A549 (cell line): ENCODE results near the gene HSD3B2.

Source experiments
- CEBPB ChIP-seq, 2 experiments: fragments of >200 bp in 1 of 2; sonication (Bioruptor Twin) in 1 of 2; formaldehyde crosslinking in 1 of 2; IDR thresholded peaks; 2 replicates each; pipeline ENCODE4 v1.6.1; 2012 to 2016
- EP300 ChIP-seq, 2 experiments: fragments of >200 bp; sonication (Bioruptor Twin); formaldehyde crosslinking; IDR thresholded peaks; 2 replicates in 1 of 2; 3 replicates in 1 of 2; pipeline ENCODE4 v1.6.1; 2016 to 2017
- HDAC2 ChIP-seq: fragments of 200-600 bp; sonication (generic); IDR thresholded peaks from 2 replicates; pipeline ENCODE4 v1.6.1; 2016
- MAFK ChIP-seq: fragments of 450-650 bp; IDR thresholded peaks from 2 replicates; pipeline ENCODE4 v1.6.1; 2014; ENCODE audit not compliant: partially characterized antibody
- MAX ChIP-seq: IDR thresholded peaks from 2 replicates; pipeline ENCODE4 v1.6.1; 2012
- POLR2A ChIP-seq: IDR thresholded peaks from 2 replicates; pipeline ENCODE4 v1.6.1; 2012; ENCODE audit warnings: mild to moderate bottlenecking, low read length
- RCOR1 ChIP-seq: fragments of 150-350 bp; IDR thresholded peaks from 2 replicates; pipeline ENCODE4 v1.6.1; 2014; ENCODE audit warnings: antibody characterized with exemption, low read length, low read depth
- SMC3 ChIP-seq: fragments of >200 bp; sonication (Bioruptor Twin); formaldehyde crosslinking; IDR thresholded peaks from 3 replicates; pipeline ENCODE4 v1.6.1; 2018; ENCODE audit warnings: inconsistent platforms
- USF2 ChIP-seq: fragments of 450-650 bp; IDR thresholded peaks from 2 replicates; pipeline ENCODE4 v1.6.1; 2014; ENCODE audit warnings: antibody characterized with exemption
- TF ChIP-seq, protein P1 (sequence below): fragments of >200 bp; sonication (Bioruptor Twin); formaldehyde crosslinking; IDR thresholded peaks from 3 replicates; pipeline ENCODE4 v1.5.1; 2016

GRCh38 chr1:119466445-119466844, 51.5 kb downstream of the HSD3B2 start:
- TF ChIP-seq, protein P1, sequence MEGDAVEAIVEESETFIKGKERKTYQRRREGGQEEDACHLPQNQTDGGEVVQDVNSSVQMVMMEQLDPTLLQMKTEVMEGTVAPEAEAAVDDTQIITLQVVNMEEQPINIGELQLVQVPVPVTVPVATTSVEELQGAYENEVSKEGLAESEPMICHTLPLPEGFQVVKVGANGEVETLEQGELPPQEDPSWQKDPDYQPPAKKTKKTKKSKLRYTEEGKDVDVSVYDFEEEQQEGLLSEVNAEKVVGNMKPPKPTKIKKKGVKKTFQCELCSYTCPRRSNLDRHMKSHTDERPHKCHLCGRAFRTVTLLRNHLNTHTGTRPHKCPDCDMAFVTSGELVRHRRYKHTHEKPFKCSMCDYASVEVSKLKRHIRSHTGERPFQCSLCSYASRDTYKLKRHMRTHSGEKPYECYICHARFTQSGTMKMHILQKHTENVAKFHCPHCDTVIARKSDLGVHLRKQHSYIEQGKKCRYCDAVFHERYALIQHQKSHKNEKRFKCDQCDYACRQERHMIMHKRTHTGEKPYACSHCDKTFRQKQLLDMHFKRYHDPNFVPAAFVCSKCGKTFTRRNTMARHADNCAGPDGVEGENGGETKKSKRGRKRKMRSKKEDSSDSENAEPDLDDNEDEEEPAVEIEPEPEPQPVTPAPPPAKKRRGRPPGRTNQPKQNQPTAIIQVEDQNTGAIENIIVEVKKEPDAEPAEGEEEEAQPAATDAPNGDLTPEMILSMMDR = no peak
- no peak for TF ChIP-seq SMC3
- TF ChIP-seq POLR2A = no peak
- TF ChIP-seq MAX = no peak
- TF ChIP-seq EP300 (IDR thresholded peaks at IDR 0.05) = no peak
- no peak for TF ChIP-seq MAFK
- TF ChIP-seq RCOR1 = no peak
- TF ChIP-seq USF2 = no peak
- TF ChIP-seq CEBPB (IDR thresholded peaks at IDR 0.05) = no peak
- TF ChIP-seq HDAC2 = no peak
